ENCODE results near the gene TRMU.
A peak's percentile ranks its signal among the peaks of the same experiment; 100 is the strongest.

Gene TRMU

GRCh38 chr22:46346680-46347405 is 11.3 kb downstream of the TRMU start:
- no peak for DNase-seq (ENCODE audit: insufficient read length)
- FAIRE-seq, result no peak
- TF ChIP-seq POLR2A (IDR thresholded peaks at IDR 0.05; ENCODE audit: low read depth, low read length) (no peak), TAF1 (IDR thresholded peaks at IDR 0.05; ENCODE audit: borderline replicate concordance, low read depth, low read length) (no peak), POLR2AphosphoS5 (IDR thresholded peaks at IDR 0.05; ENCODE audit: low read depth, low read length) (no peak)

DNA sequence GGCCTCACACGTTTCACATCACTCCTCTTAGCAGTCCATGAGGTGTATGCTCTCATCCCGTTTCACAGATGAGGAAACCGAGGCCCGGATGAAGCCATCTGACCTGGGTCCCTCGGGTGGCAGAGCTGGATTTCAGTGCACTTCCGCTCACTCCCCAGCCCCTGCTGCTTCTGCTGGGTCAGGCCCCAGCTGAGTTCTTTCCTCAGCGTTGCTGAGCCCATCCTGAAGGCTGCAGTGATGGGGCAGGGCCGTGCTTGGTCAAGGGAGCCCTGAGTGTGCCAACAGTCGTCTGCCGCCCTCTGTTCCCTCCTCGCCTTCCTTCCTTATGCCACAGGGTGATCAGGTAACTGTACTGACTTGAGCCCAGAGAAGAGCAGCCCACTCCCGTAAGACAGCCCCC is 12.1 kb downstream of the TRMU start:
- DNase-seq (ENCODE audit: insufficient read length) (no peak), FAIRE-seq (no peak)
- TF ChIP-seq TAF1 (IDR thresholded peaks at IDR 0.05; ENCODE audit: borderline replicate concordance, low read depth, low read length), result no peak
- TF ChIP-seq POLR2A (IDR thresholded peaks at IDR 0.05; ENCODE audit: low read depth, low read length), result no peak
- no peak for TF ChIP-seq POLR2AphosphoS5 (IDR thresholded peaks at IDR 0.05; ENCODE audit: low read depth, low read length)

DNA sequence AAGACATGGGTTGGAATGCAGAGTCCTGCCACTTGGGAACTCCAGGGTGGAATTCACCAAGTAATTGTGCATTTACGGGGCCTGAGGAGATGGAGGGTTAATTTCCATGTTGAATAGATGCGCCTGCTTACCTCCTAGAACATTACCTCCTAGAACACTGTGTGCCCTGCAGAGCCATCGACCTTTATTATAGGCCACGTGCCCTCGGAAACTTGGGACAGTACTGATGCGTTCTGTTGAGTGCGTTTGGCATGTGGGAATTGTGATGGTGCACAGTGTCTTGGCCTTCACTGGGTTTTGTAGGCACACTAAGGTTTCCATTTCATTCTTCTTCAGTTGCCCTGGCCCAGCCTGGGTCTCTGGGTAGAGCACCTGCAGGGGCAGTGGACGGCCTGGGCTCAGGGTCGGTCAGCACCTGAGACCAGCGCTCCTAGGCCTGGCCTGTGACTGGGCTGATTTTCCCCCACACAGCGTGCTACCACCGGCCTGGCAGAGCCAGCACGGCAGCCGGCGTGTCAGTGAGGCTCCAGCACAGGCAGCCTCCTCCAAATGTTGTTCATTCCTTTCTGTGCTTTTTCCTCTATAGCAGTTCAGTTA is 12.7 kb downstream of the TRMU start:
- FAIRE-seq, result no peak
- DNase-seq (ENCODE audit: insufficient read length), result no peak
- TF ChIP-seq POLR2A (IDR thresholded peaks at IDR 0.05; ENCODE audit: low read depth, low read length) (no peak), POLR2AphosphoS5 (IDR thresholded peaks at IDR 0.05; ENCODE audit: low read depth, low read length) (no peak), TAF1 (IDR thresholded peaks at IDR 0.05; ENCODE audit: borderline replicate concordance, low read depth, low read length) (no peak)

GRCh38 chr22:46349238-46349637 is 13.7 kb downstream of the TRMU start:
- no peak for DNase-seq (ENCODE audit: insufficient read length)
- no peak for TF ChIP-seq POLR2A (IDR thresholded peaks at IDR 0.05; ENCODE audit: low read depth, low read length)
- no peak for TF ChIP-seq TAF1 (IDR thresholded peaks at IDR 0.05; ENCODE audit: borderline replicate concordance, low read depth, low read length)
- no peak for TF ChIP-seq POLR2AphosphoS5 (IDR thresholded peaks at IDR 0.05; ENCODE audit: low read depth, low read length)
- FAIRE-seq, result no peak

DNA sequence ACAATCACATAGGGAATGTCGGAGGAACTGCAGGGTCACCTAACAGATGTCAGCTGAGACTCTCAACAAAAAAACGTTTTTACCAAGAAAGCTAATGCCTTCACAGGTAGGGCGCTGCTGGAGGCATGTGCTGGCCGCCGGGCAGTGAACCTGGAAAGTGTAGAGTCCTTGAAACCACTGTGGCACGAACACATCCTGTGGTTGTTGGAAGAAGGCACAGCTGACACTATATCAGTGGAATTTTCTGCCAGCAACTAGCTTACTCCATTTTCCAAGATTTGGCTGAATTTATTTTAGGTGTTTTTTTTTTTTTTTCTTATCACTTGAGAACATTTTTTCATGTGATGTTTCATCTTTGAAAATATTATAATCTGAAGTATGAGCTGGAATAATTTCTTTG is 14.2 kb downstream of the TRMU start:
- TF ChIP-seq POLR2A (IDR thresholded peaks at IDR 0.05; ENCODE audit: low read depth, low read length) (no peak), TAF1 (IDR thresholded peaks at IDR 0.05; ENCODE audit: borderline replicate concordance, low read depth, low read length) (no peak), POLR2AphosphoS5 (IDR thresholded peaks at IDR 0.05; ENCODE audit: low read depth, low read length) (no peak)
- DNase-seq (ENCODE audit: insufficient read length) (no peak), FAIRE-seq (no peak)

DNA sequence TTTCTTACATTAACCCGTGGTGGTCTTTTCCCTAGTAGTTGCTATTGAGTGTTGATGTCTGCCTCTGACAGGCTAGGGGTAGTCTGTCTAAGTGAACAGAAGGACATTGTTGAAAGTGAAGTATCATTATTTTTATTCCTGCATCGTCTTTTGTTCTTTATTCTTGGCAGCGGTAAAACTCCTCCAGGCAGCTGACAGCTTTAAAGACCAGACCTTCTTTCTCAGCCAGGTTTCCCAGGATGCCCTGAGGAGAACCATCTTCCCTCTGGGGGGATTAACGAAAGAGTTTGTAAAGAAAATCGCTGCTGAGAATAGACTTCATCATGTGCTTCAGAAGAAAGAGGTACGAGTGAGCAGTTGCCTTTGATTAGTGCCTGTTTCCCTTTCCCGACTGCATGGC is 14.6 kb downstream of the TRMU start:
- DNase-seq (ENCODE audit: insufficient read length) (no peak), FAIRE-seq (no peak)

GRCh38 chr22:46350646-46351045 is 15.1 kb downstream of the TRMU start:
- TF ChIP-seq POLR2A (IDR thresholded peaks at IDR 0.05; ENCODE audit: low read depth, low read length) (0 out of 2 replicates have a peak, but pooled peaks have one; percentile 9), TAF1 (IDR thresholded peaks at IDR 0.05; ENCODE audit: borderline replicate concordance, low read depth, low read length) (no peak)
- no peak for FAIRE-seq
- no peak for DNase-seq (ENCODE audit: insufficient read length)

More for the DNA sequence above, 14.6 kb downstream of the TRMU start:
- TF ChIP-seq POLR2AphosphoS5 (IDR thresholded peaks at IDR 0.05; ENCODE audit: low read depth, low read length), result no peak
- TF ChIP-seq TAF1 (IDR thresholded peaks at IDR 0.05; ENCODE audit: borderline replicate concordance, low read depth, low read length), result no peak
- no peak for TF ChIP-seq POLR2A (IDR thresholded peaks at IDR 0.05; ENCODE audit: low read depth, low read length)

DNA sequence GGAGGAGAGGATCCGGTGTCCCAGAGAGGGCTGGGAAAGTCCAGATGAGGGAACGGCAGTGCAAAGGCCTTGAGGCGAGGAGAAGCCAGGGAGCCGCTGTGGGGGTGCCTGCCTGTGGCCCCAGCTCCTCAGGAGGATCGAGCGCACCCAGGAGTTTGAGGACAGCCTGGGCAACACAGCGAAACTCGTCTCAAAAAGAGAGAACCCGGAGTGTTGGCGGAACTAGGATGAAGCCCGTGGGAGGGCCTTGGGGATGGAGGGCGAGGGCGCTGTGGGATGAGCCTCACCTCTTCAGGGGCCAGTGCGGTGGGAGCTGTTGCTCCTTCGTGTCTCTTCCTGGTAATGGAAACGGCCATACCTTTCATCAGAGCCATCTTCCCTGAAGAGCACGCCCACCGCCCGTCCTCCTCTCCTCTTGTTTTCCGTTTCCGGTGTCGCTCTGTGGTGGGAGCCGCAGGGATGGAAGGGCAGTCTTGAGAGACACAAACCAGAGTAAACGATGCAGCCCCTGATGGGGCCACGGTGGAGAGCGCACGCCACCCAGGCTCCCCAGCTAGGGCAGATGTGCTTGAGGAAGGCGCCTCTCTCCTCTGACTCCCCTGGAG is 15.7 kb downstream of the TRMU start:
- FAIRE-seq, result no peak
- DNase-seq (ENCODE audit: insufficient read length), result no peak
- 0 out of 2 replicates have a peak, but pooled peaks have one; percentile 2 for TF ChIP-seq POLR2A (IDR thresholded peaks at IDR 0.05; ENCODE audit: low read depth, low read length)
- no peak for TF ChIP-seq POLR2AphosphoS5 (IDR thresholded peaks at IDR 0.05; ENCODE audit: low read depth, low read length)

GRCh38 chr22:46351767-46352166 is 16.3 kb downstream of the TRMU start:
- FAIRE-seq (no peak), DNase-seq (ENCODE audit: insufficient read length) (no peak)
- TF ChIP-seq POLR2A (IDR thresholded peaks at IDR 0.05; ENCODE audit: low read depth, low read length), result no peak
- TF ChIP-seq TAF1 (IDR thresholded peaks at IDR 0.05; ENCODE audit: borderline replicate concordance, low read depth, low read length), result no peak
- no peak for TF ChIP-seq POLR2AphosphoS5 (IDR thresholded peaks at IDR 0.05; ENCODE audit: low read depth, low read length)

DNA sequence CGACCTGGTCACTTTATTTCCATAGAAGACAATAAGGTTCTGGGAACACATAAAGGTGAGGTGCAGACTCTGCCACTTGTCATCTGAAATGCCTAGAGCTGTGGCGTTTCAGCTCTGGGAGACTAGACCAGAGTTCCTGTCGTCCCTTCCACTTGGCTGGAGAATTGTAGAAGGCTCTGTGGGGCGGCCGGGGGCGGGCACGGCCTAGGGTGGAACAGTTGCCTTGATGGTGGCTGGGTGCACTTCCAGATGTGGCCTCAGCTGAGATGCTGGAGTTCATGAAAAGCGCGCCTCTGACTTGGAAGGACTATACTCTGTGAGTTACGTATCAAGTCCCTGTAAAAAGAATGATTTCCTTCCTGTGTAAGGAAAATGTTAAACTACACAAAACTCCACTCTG is 16.8 kb downstream of the TRMU start:
- DNase-seq (ENCODE audit: insufficient read length) (no peak), FAIRE-seq (no peak)
- no peak for TF ChIP-seq POLR2A (IDR thresholded peaks at IDR 0.05; ENCODE audit: low read depth, low read length)
- no peak for TF ChIP-seq TAF1 (IDR thresholded peaks at IDR 0.05; ENCODE audit: borderline replicate concordance, low read depth, low read length)
- TF ChIP-seq POLR2AphosphoS5 (IDR thresholded peaks at IDR 0.05; ENCODE audit: low read depth, low read length), result no peak

DNA sequence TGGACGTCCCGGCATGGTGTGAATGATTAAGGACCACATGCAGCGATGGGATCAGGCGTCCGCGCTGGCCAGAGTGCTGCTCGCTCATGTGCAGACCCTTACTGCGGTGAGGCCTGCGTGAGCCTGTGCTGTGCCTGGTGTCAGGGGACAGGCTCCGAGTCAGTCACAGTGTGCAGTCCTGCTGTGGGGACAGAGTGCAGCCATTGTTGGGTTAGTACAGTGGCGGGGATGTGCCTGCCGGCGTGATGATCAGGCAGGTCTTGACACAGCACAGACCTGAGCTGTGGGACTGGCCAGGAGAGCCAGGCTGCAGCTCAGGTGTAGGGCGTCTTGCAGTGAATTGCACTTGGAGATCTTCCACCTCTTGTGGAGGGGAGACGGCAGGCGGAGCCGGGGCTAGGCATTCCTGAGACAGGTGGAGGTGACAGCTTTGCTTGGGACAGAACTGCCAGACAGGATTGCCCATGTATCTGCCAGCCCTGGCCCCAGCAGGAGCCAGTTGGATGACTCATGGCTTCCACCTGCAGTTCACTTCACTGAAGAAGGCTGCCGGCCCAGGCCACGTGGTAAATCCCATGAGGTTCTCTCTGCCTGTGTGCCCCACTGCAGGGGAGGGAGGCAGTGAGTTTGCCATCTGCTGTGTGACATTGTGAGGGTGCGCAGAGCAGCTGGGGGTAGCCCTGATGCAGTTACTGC is 17.3 kb downstream of the TRMU start:
- no peak for DNase-seq (ENCODE audit: insufficient read length)
- no peak for TF ChIP-seq TAF1 (IDR thresholded peaks at IDR 0.05; ENCODE audit: borderline replicate concordance, low read depth, low read length)
- no peak for TF ChIP-seq POLR2AphosphoS5 (IDR thresholded peaks at IDR 0.05; ENCODE audit: low read depth, low read length)
- no peak for TF ChIP-seq POLR2A (IDR thresholded peaks at IDR 0.05; ENCODE audit: low read depth, low read length)
- FAIRE-seq, result no peak
